Activated T-helper 17 cell treated with anti-CD3 and anti-CD28 coated beads, Interleukin-2, amount 50 U/mL, for 72 hours (primary cell): ENCODE data around the gene EXOSC5. TPM values are rescaled to one million over a fixed set of nuclear protein-coding genes. Genes with fewer than 3 reads are reported as not detected.
"Not testable (repeated sequence)": the region's sequence is repeated elsewhere in the genome, so short reads cannot be mapped to it uniquely, and the experiment has no call there.

Source experiments
- ATAC-seq: fragments of 150-1000 bp; cut with Tn5 transposase; replicated peaks from 2 replicates; pipeline ENCODE4 v1.10.0; 2021; ENCODE audit warnings: mild to moderate bottlenecking, moderate library complexity
- H3K27ac Mint-ChIP-seq: one replicate; pipeline ENCODE4 v1.8.0; 2022; ENCODE audit warnings: mixed read lengths
- H3K27me3 Mint-ChIP-seq: one replicate; pipeline ENCODE4 v1.8.0; 2022; ENCODE audit warnings: mixed read lengths
- H3K36me3 Mint-ChIP-seq: one replicate; pipeline ENCODE4 v1.8.0; 2022; ENCODE audit warnings: low read depth, mild to moderate bottlenecking, mixed read lengths
- H3K4me1 Mint-ChIP-seq: one replicate; pipeline ENCODE4 v1.8.0; 2022; ENCODE audit warnings: mixed read lengths
- H3K4me3 Mint-ChIP-seq: one replicate; pipeline ENCODE4 v1.8.0; 2022; ENCODE audit warnings: mild to moderate bottlenecking, mixed read lengths
- H3K9me3 Mint-ChIP-seq: one replicate; pipeline ENCODE4 v1.8.0; 2022; ENCODE audit warnings: mixed read lengths
- total RNA-seq, 2 donors: library from RNA; stranded (reverse); gene quantifications; one replicate each; pipeline ENCODE4 v1.2.3, GENCODE V29; 2022

Gene EXOSC5
- total RNA-seq, 2 donors from 2014 or later = 33.0 to 58.7 TPM

- no peaks in the 10 kb centered on the region for H3K36me3 Mint-ChIP-seq
- H3K9me3 Mint-ChIP-seq = no peaks in the 10 kb centered on the region
- peak within 1 kb of the TSS; percentile 33 for H3K27ac Mint-ChIP-seq
- H3K27me3 Mint-ChIP-seq = no peaks in the 10 kb centered on the region
- peaks cover 12% of the 10 kb centered on the region for H3K4me1 Mint-ChIP-seq
- peak within 1 kb of the TSS; percentile 74 for H3K4me3 Mint-ChIP-seq
- ATAC-seq = peak; percentile 67
Observed at GRCh38 chr19:41376241-41376997, 20.7 kb downstream of the EXOSC5 start, which contains the start of gene TMEM91. TMEM91 (plus strand) TSS chr19:41376533; CDS start chr19:41378310, 1,777 bp downstream.

DNA sequence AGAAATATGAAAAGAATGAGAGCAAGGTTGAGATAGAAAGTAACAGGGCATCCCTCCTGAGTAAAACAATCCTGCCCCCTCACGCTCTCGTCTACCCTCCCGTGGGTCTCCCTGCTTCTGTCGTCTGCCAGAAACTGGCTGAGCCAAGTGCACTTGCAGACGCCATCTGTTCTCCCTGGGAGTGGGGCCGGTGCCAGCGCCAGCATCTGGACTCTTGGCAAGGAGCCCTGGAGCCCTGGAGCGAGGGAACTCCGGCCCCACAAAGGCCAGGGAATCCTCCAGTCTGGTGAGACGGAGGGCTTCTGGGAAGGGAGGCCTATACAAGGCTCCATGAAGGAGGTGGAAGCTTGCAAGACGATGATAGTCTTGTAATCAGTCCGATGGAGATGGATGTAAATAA, 23.2 kb downstream of the EXOSC5 start:
- ATAC-seq = no peak
- Mint-ChIP-seq H3K9me3 (no peaks in the 10 kb centered on the region), H3K4me1 (peaks cover 12% of the 10 kb centered on the region), H3K27me3 (no peaks in the 10 kb centered on the region), H3K4me3 (no peak overlapping the region), H3K36me3 (no peaks in the 10 kb centered on the region), H3K27ac (no peak overlapping the region)

DNA sequence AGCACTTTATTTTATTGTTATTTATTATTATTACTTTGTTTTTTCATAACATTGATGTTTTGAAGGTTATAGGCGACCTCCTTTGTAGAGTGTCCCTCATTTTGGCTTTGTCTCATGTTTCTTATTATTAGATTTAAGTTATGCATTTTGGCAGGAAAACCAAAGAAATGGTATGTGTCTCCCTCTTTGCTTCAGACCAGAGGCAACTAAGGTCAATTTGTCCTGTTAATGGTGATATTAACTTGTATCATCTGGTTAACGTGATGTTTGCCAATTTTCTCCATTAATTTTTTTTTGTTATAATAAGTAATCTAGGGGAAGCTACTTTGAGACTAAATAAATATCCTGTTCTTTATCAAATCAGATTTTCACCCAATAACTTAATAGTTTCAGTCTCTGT, 24.7 kb downstream of the EXOSC5 start:
- no peak overlapping the region for H3K27ac Mint-ChIP-seq
- H3K27me3 Mint-ChIP-seq = no peaks in the 10 kb centered on the region
- no peak for ATAC-seq
- no peaks in the 10 kb centered on the region for H3K36me3 Mint-ChIP-seq
- no peaks in the 10 kb centered on the region for H3K9me3 Mint-ChIP-seq
- H3K4me1 Mint-ChIP-seq = peaks cover 7% of the 10 kb centered on the region
- H3K4me3 Mint-ChIP-seq = no peak overlapping the region

DNA sequence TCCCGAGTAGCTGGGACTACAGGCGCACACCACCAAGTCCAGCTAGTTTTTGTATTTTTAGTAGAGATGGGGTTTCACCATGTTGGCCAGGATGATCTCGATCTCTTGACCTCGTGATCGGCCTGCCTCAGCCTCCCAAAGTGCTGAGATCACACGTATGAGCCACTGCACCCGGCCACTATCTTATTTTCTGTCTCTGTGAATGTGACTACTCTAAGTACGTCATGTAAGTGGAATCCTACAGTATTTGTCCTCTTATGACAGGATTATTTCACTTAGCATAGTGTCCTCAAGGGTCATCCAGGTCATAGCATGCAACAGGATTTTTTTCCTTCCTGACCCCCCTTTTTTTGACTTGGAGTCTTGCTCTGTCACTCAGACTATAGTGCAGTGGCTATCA, 25.6 kb downstream of the EXOSC5 start:
- ATAC-seq = no peak
- no peaks in the 10 kb centered on the region for H3K4me1 Mint-ChIP-seq
- H3K27me3 Mint-ChIP-seq = no peaks in the 10 kb centered on the region
- no peak overlapping the region for H3K4me3 Mint-ChIP-seq
- no peaks in the 10 kb centered on the region for H3K36me3 Mint-ChIP-seq
- no peaks in the 10 kb centered on the region for H3K9me3 Mint-ChIP-seq
- H3K27ac Mint-ChIP-seq = no peak overlapping the region

- not testable (repeated sequence) for ATAC-seq, H3K27ac Mint-ChIP-seq, H3K27me3 Mint-ChIP-seq, H3K4me3 Mint-ChIP-seq, H3K4me1 Mint-ChIP-seq, H3K9me3 Mint-ChIP-seq, H3K36me3 Mint-ChIP-seq
Observed at GRCh38 chr19:41371119-41371518, 26.0 kb downstream of the EXOSC5 start.

DNA sequence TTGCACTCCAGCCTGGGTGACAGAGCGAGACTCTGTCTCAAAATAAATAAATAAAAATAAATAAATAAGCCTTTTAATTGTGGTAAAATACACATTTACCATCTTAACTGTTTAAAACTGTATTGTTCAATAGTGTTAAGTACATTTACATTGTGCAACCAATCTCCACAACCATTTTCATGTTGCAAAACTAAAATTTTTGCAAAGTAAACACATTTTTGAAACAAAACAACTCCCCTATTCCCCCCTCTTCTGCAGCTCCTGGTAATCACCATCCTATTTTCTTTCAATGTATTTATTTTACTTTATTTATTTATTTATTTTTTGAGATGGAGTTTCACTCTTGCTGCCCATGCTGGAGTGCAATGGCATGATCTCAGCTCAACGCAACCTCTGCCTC, 27.4 kb downstream of the EXOSC5 start:
- Mint-ChIP-seq H3K9me3 (no peaks in the 10 kb centered on the region), H3K4me3 (no peak overlapping the region), H3K27ac (no peak overlapping the region), H3K36me3 (no peaks in the 10 kb centered on the region), H3K27me3 (no peaks in the 10 kb centered on the region), H3K4me1 (no peaks in the 10 kb centered on the region)
- ATAC-seq = no peak

- H3K27me3 Mint-ChIP-seq = no peaks in the 10 kb centered on the region
- ATAC-seq = no peak
- no peak overlapping the region for H3K4me3 Mint-ChIP-seq
- peaks cover 6% of the 10 kb centered on the region for H3K36me3 Mint-ChIP-seq
- no peaks in the 10 kb centered on the region for H3K4me1 Mint-ChIP-seq
- H3K9me3 Mint-ChIP-seq = no peaks in the 10 kb centered on the region
- H3K27ac Mint-ChIP-seq = no peak overlapping the region
Observed at GRCh38 chr19:41367848-41368301, 29.3 kb downstream of the EXOSC5 start.

GRCh38 chr19:41366089-41366488, 31.1 kb downstream of the EXOSC5 start:
- H3K27ac Mint-ChIP-seq = no peak overlapping the region

DNA sequence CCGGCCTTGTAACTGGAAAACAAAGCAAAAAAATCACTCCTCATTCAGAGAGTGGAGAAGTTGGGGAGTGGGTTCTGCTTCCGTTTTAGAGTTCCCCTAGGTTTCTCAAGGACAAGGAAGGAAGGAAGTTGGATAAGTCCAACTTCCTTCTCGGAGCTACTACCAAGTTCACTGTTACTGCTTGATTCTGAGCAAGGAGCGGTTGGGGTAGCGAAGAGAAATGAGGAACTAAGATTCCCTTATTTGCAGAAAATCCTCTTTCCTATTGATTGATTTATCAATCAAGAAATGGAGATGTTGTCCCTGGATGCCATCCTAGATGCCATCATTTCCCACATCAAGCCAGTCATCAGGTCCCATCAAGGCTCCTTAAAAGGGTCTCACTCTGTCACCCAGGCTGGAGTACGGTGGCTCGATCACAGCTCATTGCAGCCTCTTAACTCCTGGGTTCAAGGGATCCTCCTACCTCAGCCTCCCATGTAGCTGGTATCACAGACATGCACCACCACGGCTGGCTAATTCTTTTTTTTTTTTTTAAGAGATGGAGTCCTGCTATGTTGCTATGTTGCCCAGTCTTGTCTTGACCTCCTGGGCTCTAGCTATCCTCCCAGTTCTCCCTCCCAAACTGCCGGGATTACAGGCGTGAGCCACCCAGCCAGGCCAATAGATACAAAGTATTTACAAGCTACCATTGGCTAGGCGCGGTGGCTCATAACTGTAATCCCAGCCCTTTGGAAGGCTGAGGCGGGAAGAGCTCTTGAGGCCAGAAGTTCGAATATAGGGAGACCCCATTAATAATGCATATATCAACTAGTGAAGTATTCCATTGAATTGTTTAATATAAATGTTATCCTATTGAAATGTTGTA, 32.4 kb downstream of the EXOSC5 start:
- H3K36me3 Mint-ChIP-seq = peaks cover 6% of the 10 kb centered on the region
- no peak for ATAC-seq

More at GRCh38 chr19:41366089-41366488, 31.1 kb downstream of the EXOSC5 start:
- ATAC-seq = no peak
- Mint-ChIP-seq H3K36me3 (peaks cover 6% of the 10 kb centered on the region), H3K4me3 (no peak overlapping the region), H3K9me3 (no peaks in the 10 kb centered on the region), H3K4me1 (peaks cover 5% of the 10 kb centered on the region), H3K27me3 (no peaks in the 10 kb centered on the region)

DNA sequence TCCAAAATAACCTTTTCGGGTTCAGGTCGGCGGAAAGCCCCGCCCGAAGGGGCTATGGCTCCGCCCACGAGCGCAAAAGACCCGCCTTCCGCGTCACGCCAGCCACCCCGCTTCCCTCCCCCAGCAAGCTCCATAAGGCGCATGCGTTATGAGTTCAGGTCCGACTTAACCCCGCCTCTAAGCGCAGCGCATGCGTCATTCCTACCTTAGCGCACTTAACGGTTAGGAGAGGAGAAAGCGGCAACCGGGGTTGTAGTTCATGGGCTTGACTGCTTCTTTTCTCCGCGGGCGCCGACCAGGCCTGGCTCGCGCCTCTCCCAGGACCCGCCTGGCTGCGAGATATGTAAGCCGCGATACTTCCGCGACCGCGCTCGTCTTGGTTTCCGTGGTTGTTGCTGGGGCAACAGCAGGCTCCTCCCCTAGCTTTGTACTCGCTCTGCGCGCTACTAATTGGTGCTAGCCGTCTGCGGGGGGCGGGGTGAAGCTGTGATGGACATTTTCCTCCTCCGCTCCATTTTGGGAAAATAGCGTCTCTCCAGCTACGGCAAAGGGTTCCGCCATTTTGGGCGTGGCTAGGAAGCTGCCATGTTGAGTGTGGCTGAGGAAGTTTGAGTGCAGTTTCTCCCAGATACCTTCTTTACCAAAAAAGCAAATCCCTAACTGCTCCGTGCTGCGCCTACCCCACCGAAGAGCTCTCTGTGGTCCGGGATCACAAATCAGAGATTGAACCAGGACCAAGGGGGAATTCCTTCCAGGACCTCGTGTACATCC, 33.2 kb downstream of the EXOSC5 start, which contains the start of gene B9D2:
B9D2 (minus strand) TSS at position 397 of the 771 bp plus-strand sequence. CDS start 630 bp downstream, outside the sequence.
- H3K4me1 Mint-ChIP-seq = peaks cover 5% of the 10 kb centered on the region
- H3K4me3 Mint-ChIP-seq = peak within 1 kb of the TSS; percentile 94
- H3K36me3 Mint-ChIP-seq = peaks cover 6% of the 10 kb centered on the region
- peak within 1 kb of the TSS; percentile 98 for H3K27ac Mint-ChIP-seq
- H3K27me3 Mint-ChIP-seq = no peaks in the 10 kb centered on the region
- peak; percentile 98 for ATAC-seq
- no peaks in the 10 kb centered on the region for H3K9me3 Mint-ChIP-seq

More for the DNA sequence above, 32.4 kb downstream of the EXOSC5 start:
- Mint-ChIP-seq H3K27me3 (no peaks in the 10 kb centered on the region), H3K9me3 (no peaks in the 10 kb centered on the region), H3K27ac (peak overlapping the region; percentile 98), H3K4me3 (peak overlapping the region; percentile 94), H3K4me1 (peaks cover 5% of the 10 kb centered on the region)

GRCh38 chr19:41363371-41363752, 33.8 kb downstream of the EXOSC5 start:
- Mint-ChIP-seq H3K4me1 (peaks cover 7% of the 10 kb centered on the region), H3K36me3 (peaks cover 6% of the 10 kb centered on the region)
- no peak for ATAC-seq

GRCh38 chr19:41362143-41362847, 34.9 kb downstream of the EXOSC5 start:
- H3K4me1 Mint-ChIP-seq = peaks cover 17% of the 10 kb centered on the region
- peak overlapping the region; percentile 94 for H3K4me3 Mint-ChIP-seq
- no peaks in the 10 kb centered on the region for H3K27me3 Mint-ChIP-seq
- no peaks in the 10 kb centered on the region for H3K9me3 Mint-ChIP-seq
- peaks cover 6% of the 10 kb centered on the region for H3K36me3 Mint-ChIP-seq
- peak overlapping the region; percentile 98 for H3K27ac Mint-ChIP-seq
- no peak for ATAC-seq

More at GRCh38 chr19:41363371-41363752, 33.8 kb downstream of the EXOSC5 start:
- peak overlapping the region; percentile 98 for H3K27ac Mint-ChIP-seq
- peak overlapping the region; percentile 94 for H3K4me3 Mint-ChIP-seq
- H3K27me3 Mint-ChIP-seq = no peaks in the 10 kb centered on the region
- no peaks in the 10 kb centered on the region for H3K9me3 Mint-ChIP-seq

DNA sequence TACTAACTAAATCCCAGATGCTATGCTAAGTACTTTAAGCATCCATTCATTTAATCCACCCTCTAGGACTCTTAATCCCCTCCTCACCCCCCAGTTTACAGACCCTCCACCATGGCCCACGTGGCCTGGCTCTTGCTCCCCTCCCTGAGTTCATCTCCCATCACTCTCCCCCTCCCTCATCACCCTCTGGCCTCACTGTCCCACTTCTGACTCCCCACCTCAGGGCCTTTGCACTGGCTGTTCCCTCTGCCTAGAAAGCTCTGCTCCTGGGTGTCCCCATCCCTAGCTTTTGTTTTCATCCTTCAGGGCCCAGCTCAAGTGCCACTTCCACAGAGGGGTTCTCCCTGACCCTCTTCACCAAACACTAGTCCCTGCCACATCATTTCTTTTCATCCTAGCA, 37.4 kb downstream of the EXOSC5 start:
- no peak for ATAC-seq
- H3K4me1 Mint-ChIP-seq = peaks cover 39% of the 10 kb centered on the region
- H3K4me3 Mint-ChIP-seq = no peak overlapping the region

More for the DNA sequence above, 37.4 kb downstream of the EXOSC5 start:
- H3K27ac Mint-ChIP-seq = peak overlapping the region; percentile 61
- H3K36me3 Mint-ChIP-seq = peaks cover 11% of the 10 kb centered on the region
- no peaks in the 10 kb centered on the region for H3K27me3 Mint-ChIP-seq
- H3K9me3 Mint-ChIP-seq = no peaks in the 10 kb centered on the region
